Upper lobe of left lung (tissue), 6 donors: ENCODE measurements around the gene AKTIP. TPM values are rescaled to one million over a fixed set of nuclear protein-coding genes. Genes with fewer than 3 reads are reported as not detected.

ENCODE experiments used
- ATAC-seq, 2 donors: fragments of 200-7000 bp; cut with Tn5 transposase; one replicate each; pipeline ENCODE4 v1.9.1; 2022; ENCODE audit warnings: mild to moderate bottlenecking in 2 of 2, moderate library complexity in 2 of 2; ENCODE audit not compliant: low FRiP score in 2 of 2
- DNase-seq, 2 donors: peaks; one replicate each; pipeline ENCODE4 v3.0.0-alpha.2; 2019 to 2020
- H3K27ac ChIP-seq, 4 donors: fragments of 200-600 bp; sonication (generic); one replicate each; pipeline ENCODE4 v1.5.1; 2016 to 2019
- H3K27me3 ChIP-seq, 4 donors: fragments of 200-600 bp; sonication (generic); one replicate each; pipeline ENCODE4 v1.5.1; 2017 to 2019
- H3K36me3 ChIP-seq, 4 donors: fragments of 200-600 bp; sonication (generic); one replicate each; pipeline ENCODE4 v1.5.1; 2016 to 2019
- H3K4me1 ChIP-seq, 4 donors: fragments of 200-600 bp; sonication (generic); one replicate each; pipeline ENCODE4 v1.5.1; 2018 to 2019
- H3K4me3 ChIP-seq, 4 donors: fragments of 200-600 bp; sonication (generic); one replicate each; pipeline ENCODE4 v1.5.1; 2017 to 2019; ENCODE audit warnings: mild to moderate bottlenecking in 2 of 4, moderate library complexity in 1 of 4
- H3K9me3 ChIP-seq, 4 donors: fragments of 200-600 bp; sonication (generic); one replicate each; pipeline ENCODE4 v1.5.1; 2018 to 2019
- CTCF ChIP-seq, 6 experiments: fragments of 450-650 bp in 4 of 6; fragments of 200-600 bp in 2 of 6; sonication (generic) in 2 of 6; IDR thresholded peaks; one replicate each; pipeline ENCODE4 v1.5.1; 2016 to 2019; ENCODE audit warnings: antibody characterized with exemption in 6 of 6
- EP300 ChIP-seq, 4 donors: sonication (generic); formaldehyde crosslinking; IDR thresholded peaks; one replicate each; pipeline ENCODE4 v1.5.1; 2017; ENCODE audit warnings: antibody characterized with exemption in 4 of 4, control low read depth in 2 of 4
- POLR2A ChIP-seq, 4 donors: fragments of 450-650 bp; IDR thresholded peaks; one replicate each; pipeline ENCODE4 v1.5.1; 2016 to 2017; ENCODE audit warnings: antibody characterized with exemption in 4 of 4, mild to moderate bottlenecking in 2 of 4
- POLR2AphosphoS5 ChIP-seq, 2 donors: sonication (generic); formaldehyde crosslinking; IDR thresholded peaks; one replicate each; pipeline ENCODE4 v1.5.1; 2017; ENCODE audit warnings: antibody characterized with exemption in 2 of 2
- WGBS, 2 donors: methylation state at CpG; one replicate each; pipeline ENCODE4 v1.1.5; 2017 to 2018; 5-methylcytosine and 5-hydroxymethylcytosine counted together
- small RNA-seq, 4 donors: library from RNA; depleted of rRNA; stranded (forward); fragments of <200 nt; gene quantifications; one replicate each; pipeline ENCODE3, GENCODE V24; 2016
- total RNA-seq, 6 donors: library from RNA; depleted of rRNA in 4 of 6; stranded (reverse); fragments of >200 nt in 4 of 6; gene quantifications; one replicate each; pipeline versions ENCODE4 v1.1.0 to v1.2.1, GENCODE V29; 2016 to 2021
- donor health status: DM: no; HTN: no; CAD: no; lungs with moderate emphysema.
- donor health status: DM: no; HTN: yes; CAD: no; lungs with severe emphysema.

Gene AKTIP
- total RNA-seq, 6 donors from 2014 or later: 35.6 to 61.3 (median 47.0) TPM

GRCh38 chr16:53453928-53454327 lies 49.1 kb downstream of the AKTIP start:
- DNase-seq (no peak), ATAC-seq (no peak)
- WGBS, 2 donors: 87 to 93% methylated on average over 5 of the region's 5 CpGs
- TF ChIP-seq POLR2AphosphoS5 (IDR thresholded peaks at IDR 0.05): no peak
- no peak for TF ChIP-seq EP300 (IDR thresholded peaks at IDR 0.05)
- no peak for TF ChIP-seq POLR2A (IDR thresholded peaks at IDR 0.05)
- no peak for TF ChIP-seq CTCF (IDR thresholded peaks at IDR 0.05)
- Histone ChIP-seq H3K36me3 (peaks cover 17 to 89% (median 34%) of the 10 kb centered on the region in 4 donors), H3K27ac (no peak overlapping the region), H3K27me3 (no peaks in the 10 kb centered on the region), H3K9me3 (no peaks in the 10 kb centered on the region), H3K4me3 (no peak overlapping the region), H3K4me1 (no peaks in the 10 kb centered on the region)

- no peaks in the 10 kb centered on the region for H3K9me3 ChIP-seq
- TF ChIP-seq EP300 (IDR thresholded peaks at IDR 0.05) (no peak), POLR2AphosphoS5 (IDR thresholded peaks at IDR 0.05) (no peak), CTCF (IDR thresholded peaks at IDR 0.05) (no peak), POLR2A (IDR thresholded peaks at IDR 0.05) (no peak)
- no peak for DNase-seq
- H3K27me3 ChIP-seq: no peaks in the 10 kb centered on the region
- H3K36me3 ChIP-seq: peaks cover 11 to 76% (median 23%) of the 10 kb centered on the region in 4 donors
- ATAC-seq: no peak
- 85 to 87% methylated on average over 4 of the region's 4 CpGs for WGBS, 2 donors
- no peak overlapping the region for H3K27ac ChIP-seq
- H3K4me1 ChIP-seq: no peaks in the 10 kb centered on the region
- H3K4me3 ChIP-seq: no peak overlapping the region
Observed at GRCh38 chr16:53449816-53450517, 53.0 kb downstream of the AKTIP start.

GRCh38 chr16:53446090-53446489 lies 56.9 kb downstream of the AKTIP start:
- H3K4me1 ChIP-seq: no peaks in the 10 kb centered on the region
- H3K4me3 ChIP-seq: no peak overlapping the region
- WGBS, 2 donors: 86 to 95% methylated on average over 3 of the region's 3 CpGs
- no peak for DNase-seq
- no peak for ATAC-seq
- no peaks in the 10 kb centered on the region for H3K27me3 ChIP-seq
- H3K27ac ChIP-seq: no peak overlapping the region
- TF ChIP-seq CTCF (IDR thresholded peaks at IDR 0.05) (no peak), POLR2AphosphoS5 (IDR thresholded peaks at IDR 0.05) (no peak), EP300 (IDR thresholded peaks at IDR 0.05) (no peak), POLR2A (IDR thresholded peaks at IDR 0.05) (no peak)
- peaks cover 8 to 77% (median 26%) of the 10 kb centered on the region in 4 donors for H3K36me3 ChIP-seq
- no peaks in the 10 kb centered on the region for H3K9me3 ChIP-seq

GRCh38 chr16:53445534-53445933 lies 57.5 kb downstream of the AKTIP start:
- Histone ChIP-seq H3K9me3 (no peaks in the 10 kb centered on the region), H3K27ac (no peak overlapping the region), H3K4me3 (no peak overlapping the region), H3K36me3 (peaks cover 8 to 81% (median 26%) of the 10 kb centered on the region in 4 donors), H3K4me1 (no peaks in the 10 kb centered on the region), H3K27me3 (no peaks in the 10 kb centered on the region)
- TF ChIP-seq POLR2A (IDR thresholded peaks at IDR 0.05) (no peak), POLR2AphosphoS5 (IDR thresholded peaks at IDR 0.05) (no peak), CTCF (IDR thresholded peaks at IDR 0.05) (no peak), EP300 (IDR thresholded peaks at IDR 0.05) (no peak)
- DNase-seq (no peak), ATAC-seq (no peak)
- 89 to 95% methylated on average over 5 of the region's 5 CpGs for WGBS, 2 donors

Small RNAs within 50 kb of the gene (small RNA-seq; reads per million reads assigned to genes)
- gene RNU6-1153P: 0 reads per million in 4 donors

Other genes with a start within 250 kb of the AKTIP start
- 100 to 1,000 TPM in 2 of 6 donors, 10 to 100 TPM in 4; 69.2 to 164 (median 84.9) TPM for gene RBL2, start 68.7 kb downstream of the AKTIP start, total RNA-seq
- gene RPGRIP1L, start 200.7 kb upstream of the AKTIP start, total RNA-seq: 10 to 100 TPM in 1 of 6 donors, 1 to 10 TPM in 5; 2.8 to 15.9 (median 4.0) TPM
- 100 to 1,000 TPM in 1 of 6 donors, 10 to 100 TPM in 5; 62.9 to 114 (median 75.4) TPM for gene FTO, start 200.9 kb upstream of the AKTIP start, total RNA-seq